Peyer's patch (tissue), 4 donors: Measurements from ENCODE around the gene STAMBPL1.

Experiments
- POLR2A ChIP-seq, 2 donors: fragments of 450-650 bp; IDR thresholded peaks; one replicate each; pipeline ENCODE4 v1.5.1; 2017; ENCODE audit warnings: antibody characterized with exemption in 2 of 2, mild to moderate bottlenecking in 2 of 2, moderate library complexity in 2 of 2
- TF ChIP-seq, protein P1 (sequence below), 6 experiments: fragments of 450-650 bp in 4 of 6; fragments of 200-600 bp in 2 of 6; sonication (generic) in 1 of 6; IDR thresholded peaks; one replicate each; pipeline ENCODE4 v1.5.1; 2017 to 2019; ENCODE audit warnings: antibody characterized with exemption in 6 of 6, mild to moderate bottlenecking in 3 of 6, moderate library complexity in 1 of 6

DNA sequence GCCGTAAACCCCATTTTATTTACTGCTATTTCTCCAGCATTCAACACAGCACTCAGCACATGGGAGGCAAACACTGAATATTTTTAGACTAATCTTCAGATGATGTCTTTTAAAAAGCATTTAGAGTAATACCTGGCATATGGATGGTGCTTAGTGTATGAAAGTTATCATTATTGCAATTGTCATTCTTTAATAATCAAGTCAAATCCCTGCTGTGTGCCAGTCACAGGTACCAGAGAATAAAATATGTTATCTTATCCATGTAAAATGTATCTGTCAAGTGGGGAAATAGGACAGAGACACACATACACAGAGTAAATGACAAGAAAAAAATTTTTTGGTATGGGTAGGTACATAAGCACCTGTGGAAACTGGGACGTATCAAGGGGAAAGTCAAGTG, 46.9 kb upstream of the STAMBPL1 start:
- TF ChIP-seq, protein P1, sequence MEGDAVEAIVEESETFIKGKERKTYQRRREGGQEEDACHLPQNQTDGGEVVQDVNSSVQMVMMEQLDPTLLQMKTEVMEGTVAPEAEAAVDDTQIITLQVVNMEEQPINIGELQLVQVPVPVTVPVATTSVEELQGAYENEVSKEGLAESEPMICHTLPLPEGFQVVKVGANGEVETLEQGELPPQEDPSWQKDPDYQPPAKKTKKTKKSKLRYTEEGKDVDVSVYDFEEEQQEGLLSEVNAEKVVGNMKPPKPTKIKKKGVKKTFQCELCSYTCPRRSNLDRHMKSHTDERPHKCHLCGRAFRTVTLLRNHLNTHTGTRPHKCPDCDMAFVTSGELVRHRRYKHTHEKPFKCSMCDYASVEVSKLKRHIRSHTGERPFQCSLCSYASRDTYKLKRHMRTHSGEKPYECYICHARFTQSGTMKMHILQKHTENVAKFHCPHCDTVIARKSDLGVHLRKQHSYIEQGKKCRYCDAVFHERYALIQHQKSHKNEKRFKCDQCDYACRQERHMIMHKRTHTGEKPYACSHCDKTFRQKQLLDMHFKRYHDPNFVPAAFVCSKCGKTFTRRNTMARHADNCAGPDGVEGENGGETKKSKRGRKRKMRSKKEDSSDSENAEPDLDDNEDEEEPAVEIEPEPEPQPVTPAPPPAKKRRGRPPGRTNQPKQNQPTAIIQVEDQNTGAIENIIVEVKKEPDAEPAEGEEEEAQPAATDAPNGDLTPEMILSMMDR (IDR thresholded peaks at IDR 0.05), result no peak
- no peak for TF ChIP-seq POLR2A (IDR thresholded peaks at IDR 0.05)
